ENCODE results near the gene WDSUB1. TPM values are rescaled to one million over a fixed set of nuclear protein-coding genes. Genes with fewer than 3 reads are reported as not detected.

Gene WDSUB1
- total RNA-seq, 1 donor = 9.1 TPM

DNA sequence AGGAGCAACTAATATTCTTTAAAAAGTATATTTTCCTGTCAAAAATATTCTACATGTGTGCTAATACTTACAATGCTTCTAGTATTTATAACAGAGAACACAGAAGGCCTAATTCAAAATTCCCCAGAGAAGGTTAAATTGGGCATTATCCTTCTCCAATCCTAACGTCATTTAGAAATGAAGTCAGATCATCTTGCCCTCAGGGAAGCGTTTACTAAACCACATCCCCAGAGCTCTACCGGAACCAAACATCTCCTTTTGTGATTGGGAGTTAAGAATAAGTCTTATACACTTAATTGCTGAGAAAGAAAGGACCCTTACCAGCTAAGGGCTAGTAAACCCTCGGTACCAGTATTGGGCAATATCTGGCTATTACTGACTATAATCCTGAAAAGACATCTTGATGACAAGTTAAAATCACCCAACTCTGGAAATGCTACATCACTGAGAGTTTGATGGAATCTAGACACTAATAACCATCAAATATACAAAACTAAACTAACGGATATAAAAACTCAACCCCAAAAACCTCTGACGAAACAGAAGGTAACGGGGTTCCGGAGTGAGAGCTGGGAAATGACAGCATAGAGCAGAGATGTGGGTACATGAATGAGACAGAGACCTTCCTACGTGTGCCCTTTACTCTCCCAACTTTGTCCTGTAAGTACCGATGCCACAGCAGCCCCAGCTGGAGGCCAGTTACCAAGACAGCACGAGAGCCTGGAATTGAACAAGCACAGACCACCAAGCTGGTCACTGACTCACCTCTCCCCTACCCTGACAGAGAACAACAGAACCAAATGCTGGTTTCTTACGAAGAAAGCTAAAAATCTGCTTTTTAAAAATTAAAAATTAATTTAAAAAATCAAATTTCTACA, 35.0 kb downstream of the WDSUB1 start:
- TF ChIP-seq, protein P1, sequence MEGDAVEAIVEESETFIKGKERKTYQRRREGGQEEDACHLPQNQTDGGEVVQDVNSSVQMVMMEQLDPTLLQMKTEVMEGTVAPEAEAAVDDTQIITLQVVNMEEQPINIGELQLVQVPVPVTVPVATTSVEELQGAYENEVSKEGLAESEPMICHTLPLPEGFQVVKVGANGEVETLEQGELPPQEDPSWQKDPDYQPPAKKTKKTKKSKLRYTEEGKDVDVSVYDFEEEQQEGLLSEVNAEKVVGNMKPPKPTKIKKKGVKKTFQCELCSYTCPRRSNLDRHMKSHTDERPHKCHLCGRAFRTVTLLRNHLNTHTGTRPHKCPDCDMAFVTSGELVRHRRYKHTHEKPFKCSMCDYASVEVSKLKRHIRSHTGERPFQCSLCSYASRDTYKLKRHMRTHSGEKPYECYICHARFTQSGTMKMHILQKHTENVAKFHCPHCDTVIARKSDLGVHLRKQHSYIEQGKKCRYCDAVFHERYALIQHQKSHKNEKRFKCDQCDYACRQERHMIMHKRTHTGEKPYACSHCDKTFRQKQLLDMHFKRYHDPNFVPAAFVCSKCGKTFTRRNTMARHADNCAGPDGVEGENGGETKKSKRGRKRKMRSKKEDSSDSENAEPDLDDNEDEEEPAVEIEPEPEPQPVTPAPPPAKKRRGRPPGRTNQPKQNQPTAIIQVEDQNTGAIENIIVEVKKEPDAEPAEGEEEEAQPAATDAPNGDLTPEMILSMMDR (IDR thresholded peaks at IDR 0.05; ENCODE audit: insufficient read depth, low read length) = no peak
- no peak for DNase-seq (ENCODE audit: low read depth)
- no peak overlapping the region for H3K4me3 ChIP-seq (ENCODE audit: low read depth, low read length)

DNA sequence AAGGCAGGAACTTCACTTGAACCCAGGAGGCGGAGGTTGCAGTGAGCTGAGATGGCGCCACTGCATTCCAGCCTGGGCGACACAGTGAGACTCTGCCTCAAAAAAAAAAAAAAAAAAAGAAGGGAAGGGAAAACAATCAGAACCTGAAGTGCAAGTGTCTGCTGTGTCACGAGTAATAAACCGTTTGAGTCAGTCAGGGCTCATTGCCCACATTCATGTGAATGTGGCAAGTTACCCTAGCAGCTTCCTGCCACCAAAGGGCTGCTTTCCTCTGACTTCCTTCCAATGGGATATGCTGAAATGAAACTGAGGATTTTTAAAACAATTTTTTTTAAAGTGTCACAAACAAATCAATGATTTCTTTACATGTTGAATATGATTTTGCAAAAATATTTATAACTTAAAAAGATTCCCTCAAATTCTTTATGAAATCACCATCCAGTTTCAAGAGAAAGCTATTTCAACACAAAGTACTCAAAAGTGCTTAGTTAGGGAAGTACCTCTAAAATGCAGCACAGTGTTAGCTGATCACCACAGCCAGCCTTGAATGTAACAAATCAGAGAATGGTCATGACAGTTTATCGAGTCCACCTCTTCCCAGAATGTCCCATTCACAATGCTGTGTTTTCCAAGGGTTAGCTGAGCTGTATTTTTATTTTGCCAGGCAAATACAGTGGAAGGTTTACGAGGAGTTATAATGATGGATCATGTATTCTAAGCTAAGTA, 36.4 kb downstream of the WDSUB1 start:
- peak; percentile 79 for DNase-seq (ENCODE audit: low read depth)
- H3K4me3 ChIP-seq (ENCODE audit: low read depth, low read length) = no peak overlapping the region
- TF ChIP-seq, protein P1 (IDR thresholded peaks at IDR 0.05; ENCODE audit: insufficient read depth, low read length) = no peak

DNA sequence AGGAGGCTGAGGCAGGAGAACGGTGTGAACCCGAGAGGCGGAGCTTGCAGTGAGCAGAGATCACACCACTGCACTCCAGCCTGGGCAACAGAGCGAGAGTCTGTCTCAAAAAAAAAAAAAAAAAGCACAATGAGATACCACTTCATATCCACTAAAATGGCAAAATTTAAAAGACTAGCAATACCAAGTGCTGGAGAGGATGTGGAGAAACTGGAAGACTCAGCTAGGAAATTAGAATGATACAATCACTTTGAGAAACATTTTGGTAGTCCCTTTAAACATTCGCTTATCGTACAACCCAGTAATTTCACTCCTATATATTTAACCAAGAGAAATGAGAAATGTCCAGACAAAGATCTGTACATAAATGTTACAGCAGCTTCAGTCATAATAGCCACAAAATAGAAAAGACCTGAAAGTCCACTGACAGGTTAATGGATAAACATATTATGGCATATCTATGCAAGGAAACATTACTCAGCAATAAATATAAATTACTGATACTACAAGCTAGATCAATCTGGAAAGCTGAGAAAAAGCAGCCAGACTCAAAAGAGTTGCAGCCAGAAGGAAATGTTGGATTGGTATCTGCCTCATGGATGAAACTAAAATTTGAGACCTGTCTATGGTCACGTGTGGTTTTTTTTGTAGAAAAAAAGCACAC, 40.0 kb downstream of the WDSUB1 start:
- TF ChIP-seq, protein P1 (IDR thresholded peaks at IDR 0.05; ENCODE audit: insufficient read depth, low read length) = no peak
- H3K4me3 ChIP-seq (ENCODE audit: low read depth, low read length) = no peak overlapping the region
- no peak for DNase-seq (ENCODE audit: low read depth)

DNA sequence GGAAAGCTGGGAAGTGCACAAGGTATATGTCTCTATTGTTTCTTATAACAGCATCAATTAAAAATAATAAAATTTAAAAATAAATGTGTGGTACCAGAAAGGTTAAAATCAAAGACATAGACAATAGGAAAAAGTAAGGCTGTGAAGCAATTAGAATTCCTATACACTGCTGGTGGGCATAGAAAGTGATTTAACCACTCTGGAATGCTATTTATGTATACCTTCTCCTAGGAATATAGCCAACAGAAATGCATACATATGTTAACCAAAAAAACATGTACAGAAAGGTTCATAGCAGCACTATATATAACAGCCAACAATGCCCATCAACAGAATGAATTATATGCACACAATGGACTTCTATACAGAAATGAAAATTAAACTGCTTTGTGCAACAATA, 43.0 kb downstream of the WDSUB1 start:
- no peak for DNase-seq (ENCODE audit: low read depth)
- H3K4me3 ChIP-seq (ENCODE audit: low read depth, low read length) = no peak overlapping the region
- TF ChIP-seq, protein P1 (IDR thresholded peaks at IDR 0.05; ENCODE audit: insufficient read depth, low read length) = no peak

DNA sequence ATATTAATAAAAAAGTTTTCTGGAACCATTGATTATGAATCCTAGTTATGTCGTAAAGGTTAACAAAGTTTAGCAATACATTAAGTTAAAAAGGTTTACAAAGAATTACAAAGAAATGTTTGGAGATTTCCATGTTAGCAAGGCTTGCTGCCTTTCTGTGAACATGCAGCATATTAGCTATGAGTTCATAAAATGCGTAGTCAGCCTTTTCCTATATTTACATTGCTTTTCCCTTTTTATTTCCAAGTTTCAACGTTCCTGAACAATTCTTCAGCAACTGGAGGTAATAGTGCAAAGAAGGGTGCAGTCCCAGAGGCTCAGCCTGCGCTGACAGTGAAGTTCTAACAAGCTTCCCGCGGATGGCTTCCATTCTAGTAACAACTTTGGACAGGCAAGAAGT, 51.6 kb downstream of the WDSUB1 start:
- TF ChIP-seq, protein P1 (IDR thresholded peaks at IDR 0.05; ENCODE audit: insufficient read depth, low read length) = no peak
- H3K4me3 ChIP-seq (ENCODE audit: low read depth, low read length) = no peak overlapping the region
- DNase-seq (ENCODE audit: low read depth) = no peak

DNA sequence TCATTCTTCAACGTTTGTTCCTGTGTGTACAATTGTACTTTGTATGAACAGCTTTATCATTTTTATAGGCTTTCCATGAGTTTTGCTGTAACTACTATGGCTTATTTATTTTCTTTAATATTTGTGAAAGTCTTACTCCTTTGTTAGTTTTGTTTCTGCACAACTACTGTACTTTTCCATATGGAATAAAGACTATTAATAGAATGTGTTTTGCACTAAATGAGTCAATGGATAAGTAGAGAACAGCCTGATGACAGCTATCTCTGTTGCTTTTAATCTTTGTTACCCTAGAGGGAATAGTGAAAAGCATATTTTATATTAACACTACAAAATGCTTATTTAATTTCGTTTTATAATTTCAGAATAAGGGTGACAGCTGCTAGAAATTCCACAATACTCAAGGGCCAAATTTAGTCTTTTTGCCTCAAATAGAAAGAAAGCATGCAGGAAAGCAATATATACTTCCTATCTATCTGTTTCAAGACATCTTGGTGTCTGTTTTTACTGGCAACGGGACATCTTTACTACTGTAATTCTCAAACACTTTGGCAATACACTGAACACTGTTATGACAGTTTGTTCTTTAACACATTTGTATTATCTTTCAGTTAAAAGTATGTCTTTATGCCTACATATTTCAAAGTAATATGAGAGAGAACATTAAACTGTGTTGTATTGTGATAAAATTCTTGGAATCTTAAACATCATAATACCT, 53.9 kb downstream of the WDSUB1 start:
- TF ChIP-seq, protein P1 (IDR thresholded peaks at IDR 0.05; ENCODE audit: insufficient read depth, low read length) = no peak
- peak; percentile 13 for DNase-seq (ENCODE audit: low read depth)
- no peak overlapping the region for H3K4me3 ChIP-seq (ENCODE audit: low read depth, low read length)

All from fibroblast of the aortic adventitia (primary cell).